Measurements from ENCODE around the gene ANKRD12. TPM values are rescaled to one million over a fixed set of nuclear protein-coding genes. Genes with fewer than 3 reads are reported as not detected.

The ANKRD12 gene
- total RNA-seq, 4 donors from 2014 or later = 84.7 to 137 (median 122) TPM

- no peaks in the 10 kb centered on the region for H3K9me3 ChIP-seq
- ATAC-seq = peak; percentile 97
- H3K4me1 ChIP-seq = peaks cover 19 to 70% (median 26%) of the 10 kb centered on the region in 3 donors
- H3K36me3 ChIP-seq = no peaks in the 10 kb centered on the region
- H3K27ac ChIP-seq = peak within 1 kb of the TSS; percentile 91 to 93 (median 91)
- H3K27me3 ChIP-seq = no peaks in the 10 kb centered on the region
- TF ChIP-seq, protein P1, sequence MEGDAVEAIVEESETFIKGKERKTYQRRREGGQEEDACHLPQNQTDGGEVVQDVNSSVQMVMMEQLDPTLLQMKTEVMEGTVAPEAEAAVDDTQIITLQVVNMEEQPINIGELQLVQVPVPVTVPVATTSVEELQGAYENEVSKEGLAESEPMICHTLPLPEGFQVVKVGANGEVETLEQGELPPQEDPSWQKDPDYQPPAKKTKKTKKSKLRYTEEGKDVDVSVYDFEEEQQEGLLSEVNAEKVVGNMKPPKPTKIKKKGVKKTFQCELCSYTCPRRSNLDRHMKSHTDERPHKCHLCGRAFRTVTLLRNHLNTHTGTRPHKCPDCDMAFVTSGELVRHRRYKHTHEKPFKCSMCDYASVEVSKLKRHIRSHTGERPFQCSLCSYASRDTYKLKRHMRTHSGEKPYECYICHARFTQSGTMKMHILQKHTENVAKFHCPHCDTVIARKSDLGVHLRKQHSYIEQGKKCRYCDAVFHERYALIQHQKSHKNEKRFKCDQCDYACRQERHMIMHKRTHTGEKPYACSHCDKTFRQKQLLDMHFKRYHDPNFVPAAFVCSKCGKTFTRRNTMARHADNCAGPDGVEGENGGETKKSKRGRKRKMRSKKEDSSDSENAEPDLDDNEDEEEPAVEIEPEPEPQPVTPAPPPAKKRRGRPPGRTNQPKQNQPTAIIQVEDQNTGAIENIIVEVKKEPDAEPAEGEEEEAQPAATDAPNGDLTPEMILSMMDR (IDR thresholded peaks at IDR 0.05) = peak in 2 of 4 experiments; percentile 7 to 23
- TF ChIP-seq EP300 (IDR thresholded peaks at IDR 0.05) (no peak), POLR2AphosphoS5 (IDR thresholded peaks at IDR 0.05) (peak; percentile 88), POLR2A (IDR thresholded peaks at IDR 0.05) (peak; percentile 83 to 90)
- H3K4me3 ChIP-seq = peak within 1 kb of the TSS; percentile 78 to 83
- WGBS, 2 donors (ENCODE audit: low coverage in 1 of 2) = 0 to 3% methylated on average over 5 to 7 of the region's 64 CpGs
Measured at GRCh38 chr18:9102508-9103375, 33.8 kb upstream of the ANKRD12 start, which contains the start of gene NDUFV2. NDUFV2 (plus strand) TSS chr18:9102699; CDS start chr18:9102744, 45 bp downstream.

- ATAC-seq = no peak
- H3K4me1 ChIP-seq = peaks cover 20 to 70% (median 32%) of the 10 kb centered on the region in 3 donors
Measured at GRCh38 chr18:9103376-9103873, 33.2 kb upstream of the ANKRD12 start.

DNA sequence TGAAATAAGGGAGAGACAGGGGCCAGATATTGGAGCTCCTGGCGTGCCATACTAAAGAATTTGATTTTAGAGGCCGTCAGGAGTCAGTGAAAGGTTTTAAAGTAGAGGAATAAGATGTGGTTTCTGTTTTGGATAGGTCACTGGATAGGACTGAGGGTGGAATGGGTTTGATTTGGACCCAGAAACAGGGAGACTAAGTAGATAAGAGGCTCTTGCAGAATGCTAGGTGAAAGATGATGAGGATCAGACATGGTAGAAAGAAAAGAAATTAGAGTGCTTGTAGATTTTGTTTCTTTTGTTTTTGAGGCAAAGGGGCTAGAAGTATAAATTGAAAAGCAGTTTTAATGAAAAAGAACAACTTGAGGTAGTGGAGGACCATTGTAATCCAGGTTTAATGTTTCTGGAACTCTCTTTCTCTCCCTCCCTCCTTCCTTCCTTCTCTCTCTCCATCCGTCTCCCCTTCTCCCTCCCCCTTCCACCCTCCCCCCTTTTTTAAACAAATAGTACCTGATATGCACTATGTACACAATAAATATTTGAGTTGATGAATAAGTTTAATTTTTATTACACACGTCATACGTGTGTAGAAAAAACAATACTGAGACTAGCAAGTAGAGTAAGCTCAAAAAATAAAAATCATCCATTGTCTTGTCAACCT is 32.2 kb upstream of the ANKRD12 start:
- WGBS, 2 donors (ENCODE audit: low coverage in 1 of 2) = 8 to 9% methylated on average over 5 of the region's 5 CpGs
- ATAC-seq = no peak
- H3K27ac ChIP-seq = peak overlapping the region; percentile 83 to 93 (median 91)

More at GRCh38 chr18:9103376-9103873, 33.2 kb upstream of the ANKRD12 start:
- Histone ChIP-seq H3K36me3 (no peaks in the 10 kb centered on the region), H3K27me3 (no peaks in the 10 kb centered on the region), H3K4me3 (peak overlapping the region; percentile 78 to 83), H3K9me3 (no peaks in the 10 kb centered on the region), H3K27ac (peak overlapping the region; percentile 83 to 93 (median 91))
- WGBS, 2 donors (ENCODE audit: low coverage in 1 of 2) = 0 to 2% methylated on average over 4 of the region's 4 CpGs
- TF ChIP-seq POLR2A (IDR thresholded peaks at IDR 0.05) = no peak
- TF ChIP-seq, protein P1 (IDR thresholded peaks at IDR 0.05) = peak in 2 of 4 experiments; percentile 10 to 44

DNA sequence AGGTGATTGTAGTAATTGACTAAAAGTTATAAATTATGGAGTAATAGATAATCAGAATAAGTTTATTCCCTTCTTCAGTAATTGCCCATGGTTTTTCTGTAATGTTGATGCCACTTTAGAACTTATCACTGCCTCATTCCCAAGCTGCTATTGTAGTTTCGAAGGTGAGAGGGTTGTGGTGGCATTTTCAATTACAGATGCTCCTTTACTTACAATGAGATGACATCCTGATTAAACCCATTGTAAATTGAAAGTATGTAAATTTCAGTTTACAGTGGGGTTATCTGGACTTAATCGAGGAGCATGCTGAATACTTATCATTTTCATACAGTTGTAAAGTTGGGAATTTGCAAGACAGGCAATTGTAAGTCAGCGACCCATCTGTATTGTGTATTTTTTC is 31.2 kb upstream of the ANKRD12 start:
- no peaks in the 10 kb centered on the region for H3K36me3 ChIP-seq
- H3K27me3 ChIP-seq = no peaks in the 10 kb centered on the region
- H3K4me3 ChIP-seq = peak overlapping the region; percentile 78 to 83
- no peak for TF ChIP-seq EP300 (IDR thresholded peaks at IDR 0.05)
- no peak for TF ChIP-seq POLR2AphosphoS5 (IDR thresholded peaks at IDR 0.05)
- TF ChIP-seq POLR2A (IDR thresholded peaks at IDR 0.05) = no peak
- TF ChIP-seq, protein P1 (IDR thresholded peaks at IDR 0.05) = no peak
- no peak for ATAC-seq
- 28 to 32% methylated on average over 3 of the region's 3 CpGs for WGBS, 2 donors (ENCODE audit: low coverage in 1 of 2)
- H3K4me1 ChIP-seq = peaks cover 36 to 79% (median 42%) of the 10 kb centered on the region in 3 donors
- peak overlapping the region; percentile 56 to 93 (median 91) for H3K27ac ChIP-seq
- H3K9me3 ChIP-seq = no peaks in the 10 kb centered on the region

More for the DNA sequence above, 32.2 kb upstream of the ANKRD12 start:
- Histone ChIP-seq H3K9me3 (no peaks in the 10 kb centered on the region), H3K4me3 (peak overlapping the region; percentile 78 to 83), H3K27me3 (no peaks in the 10 kb centered on the region), H3K36me3 (no peaks in the 10 kb centered on the region), H3K4me1 (peaks cover 27 to 70% (median 36%) of the 10 kb centered on the region in 3 donors)
- TF ChIP-seq EP300 (IDR thresholded peaks at IDR 0.05) (no peak), POLR2A (IDR thresholded peaks at IDR 0.05) (no peak), POLR2AphosphoS5 (IDR thresholded peaks at IDR 0.05) (no peak)
- TF ChIP-seq, protein P1 (IDR thresholded peaks at IDR 0.05) = no peak
